Left lung (tissue), 10 donors: Measurements from ENCODE around the gene PRPS1. TPM values are rescaled to one million over a fixed set of nuclear protein-coding genes. Genes with fewer than 3 reads are reported as not detected.

Experiments
- ATAC-seq: fragments of 200-7000 bp; cut with Tn5 transposase; one replicate; pipeline ENCODE4 v1.9.1; 2020; ENCODE audit warnings: moderate library complexity
- DNase-seq, 4 donors: peaks; one replicate each; pipeline ENCODE4 v3.0.0-alpha.2; 2013 to 2020
- H3K27ac ChIP-seq, 2 donors: fragments of 200-600 bp; sonication (generic) in 1 of 2; one replicate each; pipeline versions ENCODE4 v1.5.0 to v1.8.0; 2020 to 2021
- H3K27me3 ChIP-seq, 2 donors: fragments of 200-600 bp; sonication (generic) in 1 of 2; one replicate each; pipeline versions ENCODE4 v1.5.0 to v1.8.0; 2020 to 2021
- H3K36me3 ChIP-seq, 2 donors: fragments of 200-600 bp; sonication (generic) in 1 of 2; one replicate each; pipeline versions ENCODE4 v1.5.0 to v1.8.0; 2020 to 2021
- H3K4me1 ChIP-seq, 2 donors: fragments of 200-600 bp; one replicate each; pipeline ENCODE4 v1.8.0; 2021
- H3K4me3 ChIP-seq, 2 donors: fragments of 200-600 bp; sonication (generic) in 1 of 2; one replicate each; pipeline versions ENCODE4 v1.5.0 to v1.8.0; 2020 to 2021; ENCODE audit warnings: mild to moderate bottlenecking in 1 of 2
- H3K9me3 ChIP-seq, 2 donors: fragments of 200-600 bp; sonication (generic) in 1 of 2; one replicate each; pipeline versions ENCODE4 v1.5.0 to v1.8.0; 2020 to 2021
- intact Hi-C, 2 donors: fragments of 100-400 bp; cut with DNase I; formaldehyde crosslinking; loops; one replicate each; pipeline versions ENCODE4 v1.11.2 to v1.14.2; 2022
- polyA plus RNA-seq, 6 donors: library from polyadenylated mRNA; unstranded; fragments of 120-200 nt; gene quantifications; one replicate each; pipeline ENCODE4 v1.2.1, GENCODE V29; 2013; ENCODE audit not compliant: insufficient read length in 6 of 6
- total RNA-seq, 2 donors: library from RNA; stranded (reverse); fragmentation: NEBNext Ultra II Directional; extraction: Animal tissue kit (Norgen Biotek cat#: 25700); gene quantifications; one replicate each; pipeline ENCODE4 v1.2.1, GENCODE V29; 2021
- TF ChIP-seq, protein P1 (sequence below), 2 donors: fragments of 200-600 bp; sonication (generic) in 1 of 2; IDR thresholded peaks; one replicate each; pipeline versions ENCODE4 v1.5.0 to v1.8.0; 2021; ENCODE audit warnings: antibody characterized with exemption in 2 of 2
- donor health status: DM: no; HTN: yes; CAD: no.
- donor health status: DM: no; HTN: no; CAD: no.

PRPS1 gene
- total and polyA plus RNA-seq, 8 donors: 29.4 to 45.3 (median 42.2) TPM

GRCh38 chrX:107686026-107686425, 57.7 kb downstream of the PRPS1 start:
- Histone ChIP-seq H3K9me3 (no peaks in the 10 kb centered on the region), H3K36me3 (no peaks in the 10 kb centered on the region), H3K27ac (peak overlapping the region in 1 of 2 donors; percentile 82), H3K4me3 (no peak overlapping the region), H3K4me1 (peaks cover 11 to 54% of the 10 kb centered on the region in 2 donors), H3K27me3 (no peaks in the 10 kb centered on the region)
- intact Hi-C loops: no loop called here
- DNase-seq (no peak), ATAC-seq (no peak)
- TF ChIP-seq, protein P1, sequence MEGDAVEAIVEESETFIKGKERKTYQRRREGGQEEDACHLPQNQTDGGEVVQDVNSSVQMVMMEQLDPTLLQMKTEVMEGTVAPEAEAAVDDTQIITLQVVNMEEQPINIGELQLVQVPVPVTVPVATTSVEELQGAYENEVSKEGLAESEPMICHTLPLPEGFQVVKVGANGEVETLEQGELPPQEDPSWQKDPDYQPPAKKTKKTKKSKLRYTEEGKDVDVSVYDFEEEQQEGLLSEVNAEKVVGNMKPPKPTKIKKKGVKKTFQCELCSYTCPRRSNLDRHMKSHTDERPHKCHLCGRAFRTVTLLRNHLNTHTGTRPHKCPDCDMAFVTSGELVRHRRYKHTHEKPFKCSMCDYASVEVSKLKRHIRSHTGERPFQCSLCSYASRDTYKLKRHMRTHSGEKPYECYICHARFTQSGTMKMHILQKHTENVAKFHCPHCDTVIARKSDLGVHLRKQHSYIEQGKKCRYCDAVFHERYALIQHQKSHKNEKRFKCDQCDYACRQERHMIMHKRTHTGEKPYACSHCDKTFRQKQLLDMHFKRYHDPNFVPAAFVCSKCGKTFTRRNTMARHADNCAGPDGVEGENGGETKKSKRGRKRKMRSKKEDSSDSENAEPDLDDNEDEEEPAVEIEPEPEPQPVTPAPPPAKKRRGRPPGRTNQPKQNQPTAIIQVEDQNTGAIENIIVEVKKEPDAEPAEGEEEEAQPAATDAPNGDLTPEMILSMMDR (IDR thresholded peaks at IDR 0.05): no peak

DNA sequence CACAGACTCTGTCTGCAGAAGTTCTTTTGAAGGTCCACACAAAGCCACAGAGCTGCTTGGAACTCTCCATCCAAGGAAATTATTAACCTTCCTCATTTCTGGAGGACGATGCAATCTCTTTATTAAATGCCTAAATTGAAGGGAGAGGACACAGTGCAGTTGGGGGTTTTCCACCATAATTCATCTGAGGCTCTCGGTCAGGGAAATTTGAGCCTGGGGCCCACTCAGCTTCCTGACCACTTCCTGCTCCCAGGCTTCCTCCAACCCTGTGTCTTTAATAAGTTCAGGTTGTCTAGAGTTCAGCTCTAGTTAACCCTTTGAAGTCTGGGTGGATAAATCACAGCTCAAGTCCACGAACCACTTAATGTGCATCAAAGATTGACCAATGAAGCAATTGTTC, 58.5 kb downstream of the PRPS1 start:
- Histone ChIP-seq H3K27ac (peak overlapping the region in 1 of 2 donors; percentile 82), H3K4me1 (peaks cover 11 to 54% of the 10 kb centered on the region in 2 donors)

DNA sequence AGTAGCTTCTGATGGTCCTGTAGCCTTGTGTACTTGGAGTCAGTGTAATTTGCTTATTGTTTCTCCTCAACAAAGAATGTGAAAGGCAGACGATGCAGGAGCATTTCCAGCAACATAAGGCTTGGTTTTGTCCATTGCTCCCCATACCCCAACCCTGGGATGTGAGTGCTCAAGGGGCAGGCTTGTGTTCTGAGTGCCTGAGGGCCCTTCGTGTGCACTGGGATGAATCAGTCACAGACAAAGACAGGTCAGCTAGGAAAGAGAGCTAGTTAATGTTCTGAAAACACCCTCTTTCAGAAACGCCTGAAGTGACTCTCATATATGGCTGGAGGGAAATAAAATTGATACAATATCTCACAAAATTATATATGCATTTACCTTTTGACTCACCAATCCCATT, 59.1 kb downstream of the PRPS1 start:
- no peak for ATAC-seq
- intact Hi-C loops: no loop called here
- TF ChIP-seq, protein P1 (IDR thresholded peaks at IDR 0.05): no peak

More for the DNA sequence above, 58.5 kb downstream of the PRPS1 start:
- no peak overlapping the region for H3K4me3 ChIP-seq
- no peaks in the 10 kb centered on the region for H3K9me3 ChIP-seq
- no peaks in the 10 kb centered on the region for H3K36me3 ChIP-seq
- TF ChIP-seq, protein P1 (IDR thresholded peaks at IDR 0.05): no peak
- intact Hi-C loops: no loop called here
- ATAC-seq (no peak), DNase-seq (no peak)
- H3K27me3 ChIP-seq: no peaks in the 10 kb centered on the region

GRCh38 chrX:107691024-107691448, 62.7 kb downstream of the PRPS1 start:
- Histone ChIP-seq H3K27ac (no peak overlapping the region), H3K4me3 (no peak overlapping the region), H3K4me1 (peaks cover 0 to 16% of the 10 kb centered on the region in 2 donors), H3K9me3 (no peaks in the 10 kb centered on the region), H3K36me3 (no peaks in the 10 kb centered on the region), H3K27me3 (peaks cover 0 to 2% of the 10 kb centered on the region in 2 donors)
- no peak for ATAC-seq
- no peak for DNase-seq
- TF ChIP-seq, protein P1 (IDR thresholded peaks at IDR 0.05): no peak
- intact Hi-C loops: no loop called here

More for the DNA sequence above, 59.1 kb downstream of the PRPS1 start:
- peak overlapping the region in 1 of 2 donors; percentile 5 for H3K27ac ChIP-seq
- no peaks in the 10 kb centered on the region for H3K36me3 ChIP-seq
- H3K9me3 ChIP-seq: no peaks in the 10 kb centered on the region
- H3K4me1 ChIP-seq: peaks cover 11 to 52% of the 10 kb centered on the region in 2 donors
- no peaks in the 10 kb centered on the region for H3K27me3 ChIP-seq
- DNase-seq: no peak
- no peak overlapping the region for H3K4me3 ChIP-seq

DNA sequence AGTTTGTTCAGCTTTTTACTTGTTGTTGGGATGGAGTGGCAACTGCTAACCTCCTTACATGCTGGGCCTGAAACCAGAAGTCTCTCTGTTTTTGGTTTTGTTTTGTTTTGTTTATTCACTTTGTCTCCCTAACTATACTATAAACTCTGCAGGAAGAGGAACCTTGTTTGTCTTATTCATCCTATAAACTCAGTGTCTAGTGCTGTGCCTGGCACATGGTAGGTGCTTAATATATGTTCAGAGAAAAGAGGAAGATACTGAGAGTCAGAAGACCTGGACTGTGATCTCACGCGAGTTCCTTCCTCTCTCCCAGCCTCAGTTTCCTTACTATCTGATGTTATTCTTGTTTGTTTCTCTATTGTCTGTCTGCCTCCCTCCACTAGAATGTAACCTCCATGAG, 71.3 kb downstream of the PRPS1 start:
- Histone ChIP-seq H3K9me3 (no peaks in the 10 kb centered on the region), H3K27ac (peak overlapping the region in 1 of 2 donors; percentile 91), H3K36me3 (no peaks in the 10 kb centered on the region), H3K27me3 (peaks cover 0 to 1% of the 10 kb centered on the region in 2 donors), H3K4me3 (no peak overlapping the region), H3K4me1 (peaks cover 5 to 17% of the 10 kb centered on the region in 2 donors)
- ATAC-seq: peak; percentile 36
- TF ChIP-seq, protein P1 (IDR thresholded peaks at IDR 0.05): no peak
- no peak for DNase-seq
- intact Hi-C loops: no loop called here
